HepG2 (cell line): ENCODE measurements around the gene CTIF. TPM values are rescaled to one million over a fixed set of nuclear protein-coding genes. Genes with fewer than 3 reads are reported as not detected.

Experiments
- ARNT2 ChIP-seq: sonication (generic); formaldehyde crosslinking; IDR thresholded peaks from 2 replicates; pipeline ENCODE4 v1.8.0; 2022; ENCODE audit warnings: mild to moderate bottlenecking, low read depth, missing genetic modification reagents, moderate library complexity
- ATF7 ChIP-seq, 2 experiments: fragments of 450-650 bp in 1 of 2; sonication (generic) in 1 of 2; formaldehyde crosslinking in 1 of 2; IDR thresholded peaks; 2 replicates each; pipeline versions ENCODE4 v1.4.0 to v1.6.1; 2016 to 2020; ENCODE audit warnings: antibody characterized with exemption in 1 of 2, mild to moderate bottlenecking in 1 of 2, missing genetic modification reagents in 1 of 2
- CREBL2 ChIP-seq: sonication (generic); formaldehyde crosslinking; IDR thresholded peaks from 2 replicates; pipeline ENCODE4 v1.8.1; 2023; ENCODE audit warnings: missing genetic modification reagents, mild to moderate bottlenecking, borderline replicate concordance
- HES4 ChIP-seq: sonication (generic); formaldehyde crosslinking; IDR thresholded peaks from 2 replicates; pipeline ENCODE4 v1.9.0; 2021; ENCODE audit warnings: mild to moderate bottlenecking, missing genetic modification reagents, borderline replicate concordance
- IKZF5 ChIP-seq: IDR thresholded peaks from 2 replicates; pipeline ENCODE4 v1.6.1; 2018; ENCODE audit warnings: missing genetic modification reagents, mild to moderate bottlenecking, missing compliant biosample characterization
- KDM5B ChIP-seq: sonication (generic); formaldehyde crosslinking; IDR thresholded peaks from 2 replicates; pipeline ENCODE4 v1.4.0; 2020; ENCODE audit warnings: missing genetic modification reagents, mild to moderate bottlenecking, borderline replicate concordance
- NFYC ChIP-seq: IDR thresholded peaks from 2 replicates; pipeline ENCODE4 v1.6.1; 2016; ENCODE audit warnings: missing genetic modification reagents, missing compliant biosample characterization
- PAWR ChIP-seq: sonication (generic); formaldehyde crosslinking; IDR thresholded peaks from 2 replicates; pipeline ENCODE4 v1.4.0; 2020; ENCODE audit warnings: missing genetic modification reagents, mild to moderate bottlenecking, borderline replicate concordance
- ZMYM2 ChIP-seq: sonication (generic); formaldehyde crosslinking; IDR thresholded peaks from 2 replicates; pipeline ENCODE4 v1.8.0; 2022; ENCODE audit warnings: mild to moderate bottlenecking, missing genetic modification reagents
- ZNF10 ChIP-seq: sonication (generic); formaldehyde crosslinking; IDR thresholded peaks from 2 replicates; pipeline ENCODE4 v1.4.0; 2020; ENCODE audit warnings: mild to moderate bottlenecking, low read depth, missing genetic modification reagents, borderline replicate concordance
- ZNF143 ChIP-seq: sonication (generic); formaldehyde crosslinking; IDR thresholded peaks from 2 replicates; pipeline ENCODE4 v1.4.0; 2020; ENCODE audit warnings: missing genetic modification reagents
- ZNF224 ChIP-seq: sonication (generic); formaldehyde crosslinking; IDR thresholded peaks from 2 replicates; pipeline ENCODE4 v1.5.0; 2020; ENCODE audit warnings: mild to moderate bottlenecking, missing genetic modification reagents
- ZNF281 ChIP-seq: sonication (generic); formaldehyde crosslinking; IDR thresholded peaks from 2 replicates; pipeline ENCODE4 v1.4.0; 2020; ENCODE audit warnings: missing genetic modification reagents, borderline replicate concordance
- ZNF362 ChIP-seq: sonication (generic); formaldehyde crosslinking; IDR thresholded peaks from 2 replicates; pipeline ENCODE4 v1.4.0; 2020; ENCODE audit warnings: missing genetic modification reagents, mild to moderate bottlenecking, borderline replicate concordance
- ZNF609 ChIP-seq: sonication (generic); formaldehyde crosslinking; IDR thresholded peaks from 2 replicates; pipeline ENCODE4 v1.4.0; 2020; ENCODE audit warnings: mild to moderate bottlenecking, missing genetic modification reagents, borderline replicate concordance
- ZNF761 ChIP-seq: sonication (generic); formaldehyde crosslinking; conservative IDR thresholded peaks from 2 replicates; pipeline ENCODE4 v1.4.0; 2020; ENCODE audit warnings: mild to moderate bottlenecking, missing genetic modification reagents
- ZNF775 ChIP-seq: sonication (generic); formaldehyde crosslinking; IDR thresholded peaks from 2 replicates; pipeline ENCODE4 v1.4.0; 2020; ENCODE audit warnings: missing genetic modification reagents, mild to moderate bottlenecking, moderate library complexity, borderline replicate concordance
- polyA plus RNA-seq, 8 experiments: library from polyadenylated mRNA; depleted of rRNA in 3 of 8; stranded (reverse) in 7 of 8; unstranded in 1 of 8; fragments of >200 nt; fragmentation: Illumina TruSeq in 4 of 8; extraction: Trizol in 4 of 8; gene quantifications; 2 replicates each; pipeline versions ENCODE4 v1.2.1 to v1.2.3, GENCODE V29; 2011 to 2016; ENCODE audit warnings: low read depth in 4 of 8, missing spikeins in 1 of 8, mixed read lengths in 1 of 8; ENCODE audit not compliant: insufficient read depth in 1 of 8
- total RNA-seq, 5 experiments: library from RNA; depleted of rRNA; stranded (reverse); fragments of >200 nt; fragmentation: Illumina TruSeq; extraction: Trizol; gene quantifications; 2 replicates each; pipeline ENCODE4 v1.2.3, GENCODE V29; 2016; ENCODE audit warnings: low read depth in 1 of 5

Gene CTIF
- total and polyA plus RNA-seq, 2 of the 13 experiments (the other 11 are each of a cell fraction or from before 2014, with no cell fraction given) = 18.2 to 28.0 TPM

GRCh38 chr18:48902856-48903601 is 364.2 kb downstream of the CTIF start (continued):
- TF ChIP-seq HES4 (no peak), CREBL2 (CRISPR knock-in tag) (no peak), NFYC (CRISPR knock-in tag) (peak; percentile 80), PAWR (CRISPR knock-in tag) (0 out of 2 replicates have a peak, but pooled peaks have one; percentile 25), IKZF5 (no peak), ARNT2 (0 out of 2 replicates have a peak, but pooled peaks have one; percentile 4), ZMYM2 (CRISPR knock-in tag) (0 out of 2 replicates have a peak, but pooled peaks have one; percentile 32), ZNF775 (CRISPR knock-in tag) (0 out of 2 replicates have a peak, but pooled peaks have one; percentile 57), ZNF761 (CRISPR knock-in tag) (0 out of 2 replicates have a peak, but pooled peaks have one; percentile 29), ZNF143 (peak; percentile 67; the same call in 1 of the 2 replicates), ZNF362 (CRISPR knock-in tag) (0 out of 2 replicates have a peak, but pooled peaks have one; percentile 25), KDM5B (CRISPR knock-in tag) (no peak), ZNF281 (no peak), ATF7 (IDR thresholded peaks at IDR 0.05) (no peak), ATF7 (CRISPR knock-in tag; IDR thresholded peaks at IDR 0.05) (0 out of 2 replicates have a peak, but pooled peaks have one; percentile 32), ZNF10 (CRISPR knock-in tag) (no peak), ZNF609 (peak; percentile 14; the same call in 1 of the 2 replicates), ZNF224 (CRISPR knock-in tag) (no peak)
